HG03439 (cell line): ENCODE results near the gene VSIG2.

ENCODE experiments used
- ATAC-seq: cut with Tn5 transposase; IDR thresholded peaks from one replicate; pipeline ENCODE4 v1.9.1; 2021; ENCODE audit warnings: mild to moderate bottlenecking, moderate library complexity; ENCODE audit not compliant: unreplicated experiment

VSIG2 gene

DNA sequence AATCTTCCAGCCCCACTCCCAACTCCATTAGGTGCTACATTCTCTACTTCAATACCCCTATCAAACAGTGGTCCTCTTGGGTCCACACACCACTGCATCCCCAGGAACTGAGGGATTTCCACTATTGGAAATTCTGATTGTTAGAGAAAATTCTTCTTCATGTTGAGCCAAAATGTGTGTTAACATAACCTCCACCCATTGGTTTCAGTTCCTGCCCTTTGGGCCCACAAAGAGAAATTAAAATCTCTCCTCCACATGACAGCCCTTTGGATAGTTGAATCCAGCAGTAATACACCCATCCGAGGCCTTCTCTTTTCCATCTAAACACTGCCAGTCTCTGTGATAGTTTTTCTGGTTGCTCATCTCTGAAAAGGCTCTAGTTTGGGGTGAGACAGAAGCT, 2.1 kb downstream of the VSIG2 start:
- no peak for ATAC-seq

GRCh38 chr11:124748481-124749343, 3.3 kb downstream of the VSIG2 start:
- no peak for ATAC-seq

DNA sequence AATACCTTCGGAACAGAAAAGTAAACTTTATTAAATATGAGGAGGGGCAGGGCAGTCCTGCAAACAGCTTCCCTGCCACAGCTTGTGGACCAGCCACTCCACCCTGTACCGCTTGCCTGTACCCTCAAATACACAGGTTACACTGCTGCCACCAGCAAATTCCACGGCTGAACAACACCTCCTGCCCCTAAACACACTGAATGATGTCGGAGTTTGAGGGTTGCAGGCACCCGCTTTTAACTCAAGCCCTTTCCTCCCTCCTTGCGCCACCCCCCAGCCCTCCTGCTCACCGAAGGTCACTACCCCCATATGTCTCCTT, 4.0 kb downstream of the VSIG2 start:
- ATAC-seq, result no peak

- ATAC-seq, result no peak
These were observed 4.5 kb downstream of the VSIG2 start for GRCh38 chr11:124747406-124748099.

DNA sequence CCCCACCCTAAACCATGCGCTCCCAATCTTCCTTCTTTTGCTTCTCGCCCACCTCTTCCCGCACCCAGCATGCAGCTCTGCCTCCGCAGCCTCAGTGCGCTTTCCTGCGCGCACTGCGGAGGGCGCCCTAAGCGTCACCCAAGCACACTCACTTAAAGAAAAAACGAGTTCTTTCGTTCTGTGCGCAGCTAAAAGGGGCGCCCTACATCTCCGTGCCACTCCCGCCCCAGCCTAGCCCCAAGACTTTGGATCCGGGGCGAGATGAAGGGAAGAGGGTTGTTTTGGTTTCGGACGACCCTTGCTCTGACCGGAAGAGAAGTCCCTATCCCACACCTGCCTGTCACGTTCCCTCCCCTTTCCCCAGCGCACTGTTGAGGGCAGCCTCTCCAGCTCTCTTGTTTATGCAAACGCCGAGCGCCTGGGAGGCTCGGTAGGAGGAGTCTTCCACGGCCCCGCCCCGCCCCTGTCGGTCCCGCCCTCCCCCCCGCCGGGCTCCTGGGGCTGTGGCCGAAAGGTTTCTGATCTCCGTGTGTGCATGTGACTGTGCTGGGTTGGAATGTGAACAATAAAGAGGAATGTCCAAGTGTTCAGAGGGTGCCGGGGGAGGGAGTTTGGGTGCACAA, 5.3 kb downstream of the VSIG2 start:
- ATAC-seq, result peak; percentile 90

- ATAC-seq, result peak; percentile 5
These were observed 6.0 kb downstream of the VSIG2 start for GRCh38 chr11:124745835-124746620.

GRCh38 chr11:124745270-124745834, 6.7 kb downstream of the VSIG2 start:
- no peak for ATAC-seq

GRCh38 chr11:124743050-124743449, 9.0 kb downstream of the VSIG2 start:
- ATAC-seq, result no peak

DNA sequence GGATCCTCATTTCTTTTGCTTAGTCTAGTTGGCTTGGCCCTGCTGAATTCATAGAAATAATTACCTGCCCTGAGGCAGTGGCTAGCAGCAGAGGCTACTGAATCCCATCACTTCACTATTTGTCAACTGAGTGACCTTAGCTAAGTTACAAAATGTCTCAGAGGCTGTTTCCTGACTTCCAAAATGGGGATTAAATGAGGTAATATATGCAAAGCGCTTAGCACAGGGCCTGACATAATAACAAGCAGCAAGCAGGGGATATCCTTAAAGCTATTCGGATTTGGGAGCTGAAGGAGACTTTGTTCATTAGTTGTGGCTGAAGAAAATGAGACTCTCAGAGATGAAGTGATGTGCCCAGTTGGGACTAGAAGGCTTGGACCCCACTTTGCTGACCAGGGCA, 9.5 kb downstream of the VSIG2 start:
- ATAC-seq, result no peak

DNA sequence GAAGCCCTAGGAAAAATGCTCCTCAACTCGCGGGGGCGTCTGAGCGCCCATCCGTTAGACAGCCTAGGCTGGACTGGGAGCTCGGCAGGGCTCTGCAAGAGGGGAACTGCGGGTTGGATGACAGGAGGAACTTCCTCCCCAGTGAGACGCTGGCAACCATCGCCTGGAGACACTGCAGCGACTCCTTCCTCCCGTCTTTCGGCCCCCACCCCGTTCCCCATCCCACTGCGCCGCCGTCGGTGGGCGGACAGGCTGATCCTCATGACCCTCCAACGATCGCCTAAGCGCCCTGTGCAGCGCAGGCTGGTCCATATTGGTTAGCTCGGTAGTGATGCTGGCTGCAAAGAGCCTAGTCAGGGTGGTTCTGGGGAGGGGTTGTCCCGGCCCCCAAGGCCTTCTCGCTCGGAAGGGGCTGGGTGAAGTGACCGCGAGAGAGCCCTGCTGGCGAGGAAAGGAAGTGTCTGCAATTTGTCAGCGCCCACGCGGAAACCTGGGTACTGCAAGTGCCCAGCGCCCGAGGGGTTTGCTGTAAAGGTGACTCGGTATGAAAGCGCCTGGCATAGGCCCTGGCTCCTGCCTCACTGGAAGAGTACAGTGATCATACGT, 11.7 kb downstream of the VSIG2 start:
- peak; percentile 30 for ATAC-seq

DNA sequence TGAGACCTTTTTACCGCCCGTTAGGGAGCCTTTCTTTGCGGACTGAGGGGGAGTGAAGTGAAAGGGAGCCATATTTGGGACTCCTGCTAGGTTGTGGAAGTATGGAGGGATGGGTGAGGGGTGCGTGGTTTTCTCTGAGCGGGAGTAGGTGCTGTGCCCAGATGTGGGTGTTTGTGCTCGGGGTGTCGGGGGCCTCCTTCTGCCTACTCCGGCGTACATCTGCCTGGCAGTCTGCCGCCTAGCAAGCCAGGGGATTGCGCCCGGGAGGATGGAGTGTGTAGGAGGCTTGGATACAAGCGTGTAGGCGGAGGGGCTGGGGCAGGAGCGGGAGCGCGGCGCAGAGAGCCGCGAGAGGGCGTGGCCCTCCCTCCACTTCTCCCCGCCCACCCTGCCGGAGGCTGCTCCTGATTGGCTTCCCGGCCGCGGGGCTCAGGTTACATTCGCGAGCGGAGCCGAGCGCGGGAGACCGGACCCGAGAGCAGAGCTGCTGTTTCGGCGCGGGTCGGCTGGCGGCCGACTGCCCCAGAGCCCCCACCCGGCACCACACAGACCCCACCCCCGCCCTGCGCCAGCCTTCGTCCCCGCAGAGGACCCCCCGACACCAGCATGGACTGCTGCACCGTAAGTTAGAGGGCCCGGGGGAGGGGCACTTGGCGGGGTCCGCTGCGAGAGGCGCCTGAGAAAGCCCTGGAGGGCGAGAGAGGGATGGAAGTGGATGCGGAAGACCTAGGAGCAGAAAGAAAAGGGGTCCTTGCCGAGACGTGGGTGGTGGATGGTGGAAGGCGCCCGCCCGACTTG, 12.4 kb downstream of the VSIG2 start, which contains the start of gene NRGN:
Gene NRGN (plus strand): TSS at position 464 of the 798 bp plus-strand sequence. CDS start 143 bp downstream, at position 607.
- ATAC-seq, result peak; percentile 98

DNA sequence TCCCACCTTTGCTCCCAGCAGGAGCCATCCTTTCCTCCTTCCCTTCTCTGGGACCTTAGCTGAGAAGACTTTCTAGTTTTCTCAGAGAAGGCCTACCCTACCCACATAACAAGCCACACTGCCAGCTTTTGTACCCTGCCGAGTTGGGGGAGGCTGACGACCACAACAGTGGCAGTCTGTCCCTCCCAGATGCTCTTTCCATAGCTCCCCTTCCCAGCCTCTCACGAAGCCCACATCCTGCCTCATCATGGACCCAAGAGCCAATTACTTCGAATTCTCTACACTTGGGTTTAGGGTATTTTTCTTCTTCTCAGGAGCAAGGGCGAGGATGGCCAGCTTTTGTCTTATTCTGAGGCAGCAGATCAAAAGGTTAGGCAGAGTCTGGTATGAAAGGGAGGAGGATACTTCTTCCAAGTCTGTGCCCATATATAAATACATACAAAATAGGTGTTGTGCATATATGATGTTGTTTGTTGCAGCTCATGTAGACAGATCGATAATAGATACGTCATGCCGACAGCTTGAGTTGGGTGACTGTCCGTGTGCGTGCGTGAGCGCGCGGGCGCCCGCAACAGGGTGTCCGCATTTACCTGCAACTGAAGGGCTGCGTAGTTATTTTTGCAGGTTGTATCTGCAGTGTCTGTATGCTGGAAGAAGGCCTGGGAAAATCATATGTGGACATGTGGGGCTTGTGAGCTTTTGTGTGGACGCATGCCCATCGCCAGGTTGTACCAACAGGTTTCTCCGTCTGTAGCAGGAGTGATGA, 13.2 kb downstream of the VSIG2 start:
- no peak for ATAC-seq

- ATAC-seq, result no peak
These were observed 14.3 kb downstream of the VSIG2 start for GRCh38 chr11:124737638-124738305.

DNA sequence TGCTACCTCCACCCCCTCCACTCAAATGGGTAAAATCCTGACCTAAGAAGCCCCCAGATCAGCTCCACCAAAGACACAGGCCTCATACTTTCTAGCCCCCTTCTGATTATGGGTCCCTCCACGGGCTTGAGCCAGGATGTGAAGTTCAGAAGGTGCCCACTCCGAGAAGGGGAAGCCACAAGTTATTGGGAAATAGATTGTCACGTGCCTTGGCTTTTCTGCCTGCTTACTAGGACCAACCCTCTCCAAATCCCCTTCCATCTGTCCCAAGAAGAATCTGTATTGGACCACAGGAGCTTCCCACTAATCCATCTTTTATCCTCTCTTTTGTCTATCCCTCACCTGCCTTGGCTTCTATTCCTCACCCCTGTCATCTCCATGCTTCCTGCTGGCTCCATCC, 15.3 kb downstream of the VSIG2 start:
- no peak for ATAC-seq

DNA sequence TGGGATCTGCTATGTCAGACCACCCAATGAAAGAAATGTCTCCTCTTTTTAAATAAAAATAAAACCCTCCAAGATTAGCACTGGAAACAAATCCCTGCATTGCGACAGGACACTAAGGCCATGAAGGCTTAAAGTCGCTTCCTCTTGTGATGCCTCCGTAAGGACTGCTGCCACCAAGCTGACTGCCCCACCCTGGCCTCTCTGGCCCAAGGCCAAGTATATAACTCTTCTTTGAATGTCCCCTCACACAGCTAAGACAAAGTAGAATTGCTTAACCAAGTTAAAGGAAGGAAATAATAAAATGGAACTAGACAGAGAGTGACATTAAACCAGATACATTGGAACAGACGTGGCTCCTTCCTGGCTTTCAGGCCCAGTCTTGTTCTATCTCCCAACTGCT, 19.8 kb downstream of the VSIG2 start:
- no peak for ATAC-seq

- no peak for ATAC-seq
These were observed 22.5 kb downstream of the VSIG2 start for GRCh38 chr11:124729571-124729970.

DNA sequence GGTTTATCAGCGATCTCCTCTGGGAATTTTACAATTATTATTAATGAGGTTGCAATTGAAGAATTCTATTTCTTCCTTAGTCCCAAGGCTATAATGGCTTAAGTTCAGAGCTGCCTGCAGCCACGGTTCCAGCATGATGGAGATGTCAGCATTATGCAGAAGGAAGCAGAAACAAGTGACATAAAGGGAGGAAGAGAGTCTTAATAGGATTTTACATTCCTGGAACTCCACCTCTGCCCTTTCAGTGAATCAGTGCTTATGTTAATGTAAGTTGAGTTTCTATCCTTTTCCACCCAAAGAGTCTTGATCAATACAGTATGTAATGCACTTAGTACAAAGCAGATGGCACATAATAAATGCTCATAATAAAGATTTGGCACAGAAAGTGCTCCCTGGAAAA, 23.9 kb downstream of the VSIG2 start:
- no peak for ATAC-seq

DNA sequence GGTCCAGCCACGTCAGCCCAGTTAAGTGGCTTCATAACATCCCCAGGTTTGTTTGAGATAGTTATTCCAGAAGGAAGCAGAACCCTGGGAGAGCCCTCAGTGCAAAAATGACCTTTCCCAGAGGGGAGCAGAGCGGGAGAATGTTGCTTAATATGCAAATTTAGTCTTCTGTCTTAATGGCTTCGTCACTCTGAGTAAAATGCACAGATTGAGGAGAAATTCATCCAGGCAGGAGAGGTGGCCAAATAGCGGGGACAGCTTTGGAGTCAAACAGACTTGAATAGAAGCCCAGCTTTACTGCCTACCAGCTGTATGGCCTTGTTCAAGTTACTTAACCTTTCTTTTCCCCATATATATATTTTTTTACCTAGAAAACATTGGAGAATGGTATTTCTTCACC, 24.6 kb downstream of the VSIG2 start:
- ATAC-seq, result no peak
